Liver (tissue), 9 donors: Measurements from ENCODE around the gene CDH4. TPM values are rescaled to one million over a fixed set of nuclear protein-coding genes. Genes with fewer than 3 reads are reported as not detected.

ENCODE experiments used
- DNase-seq: peaks from one replicate; pipeline ENCODE4 v3.0.0-alpha.2; 2017; ENCODE audit warnings: low spot score
- H3K27ac ChIP-seq, 2 donors: one replicate each; pipeline ENCODE4 v1.7.0; 2013; ENCODE audit warnings: inconsistent platforms in 2 of 2, low read length in 2 of 2, control low read depth in 1 of 2, low read depth in 1 of 2, mild to moderate bottlenecking in 1 of 2
- H3K27me3 ChIP-seq, 4 donors: one replicate each; pipeline versions ENCODE4 v1.6.1 to v1.7.0; 2013; ENCODE audit warnings: low read length in 3 of 4, inconsistent platforms in 1 of 4, mild to moderate bottlenecking in 1 of 4, moderate library complexity in 1 of 4; ENCODE audit not compliant: control insufficient read depth in 4 of 4, insufficient read depth in 4 of 4
- H3K36me3 ChIP-seq, 4 donors: one replicate each; pipeline versions ENCODE4 v1.6.1 to v1.7.0; 2013; ENCODE audit warnings: low read length in 3 of 4, mild to moderate bottlenecking in 3 of 4, low read depth in 1 of 4, moderate library complexity in 1 of 4; ENCODE audit not compliant: control insufficient read depth in 4 of 4, insufficient read depth in 3 of 4
- H3K4me1 ChIP-seq, 4 donors: one replicate each; pipeline versions ENCODE4 v1.6.1 to v1.7.0; 2013; ENCODE audit warnings: low read length in 3 of 4, mild to moderate bottlenecking in 3 of 4, moderate library complexity in 1 of 4; ENCODE audit not compliant: control insufficient read depth in 4 of 4, insufficient read depth in 4 of 4
- H3K4me3 ChIP-seq, 3 donors: one replicate each; pipeline versions ENCODE4 v1.6.1 to v1.7.0; 2013; ENCODE audit warnings: low read length in 3 of 3, control low read depth in 1 of 3, low read depth in 1 of 3, mild to moderate bottlenecking in 1 of 3
- H3K9ac ChIP-seq, 2 donors: one replicate each; pipeline ENCODE4 v1.7.0; 2013; ENCODE audit warnings: low read length in 2 of 2, mild to moderate bottlenecking in 2 of 2, moderate library complexity in 2 of 2, control low read depth in 1 of 2, low read depth in 1 of 2
- H3K9me3 ChIP-seq, 4 donors: one replicate each; pipeline versions ENCODE4 v1.6.1 to v1.7.0; 2013; ENCODE audit warnings: low read length in 3 of 4; ENCODE audit not compliant: control insufficient read depth in 4 of 4
- CTCF ChIP-seq: fragments of 150-350 bp; IDR thresholded peaks from 2 replicates; pipeline ENCODE4 v1.5.1; 2017; ENCODE audit warnings: improper control_type of control experiment, low read depth, low read length; ENCODE audit not compliant: missing input control
- EGR1 ChIP-seq, 2 donors: IDR thresholded peaks; 2 replicates each; pipeline ENCODE4 v1.6.1; 2016 to 2018; ENCODE audit warnings: antibody characterized with exemption in 2 of 2, low read depth in 2 of 2
- FOXA1 ChIP-seq: IDR thresholded peaks from 2 replicates; pipeline ENCODE4 v1.6.1; 2016; ENCODE audit warnings: antibody characterized with exemption
- FOXA2 ChIP-seq: IDR thresholded peaks from 2 replicates; pipeline ENCODE4 v1.6.1; 2016; ENCODE audit warnings: antibody characterized with exemption
- HNF4G ChIP-seq: IDR thresholded peaks from 2 replicates; pipeline ENCODE4 v1.6.1; 2016; ENCODE audit warnings: antibody characterized with exemption
- MAX ChIP-seq: IDR thresholded peaks from 2 replicates; pipeline ENCODE4 v1.6.1; 2016; ENCODE audit warnings: antibody characterized with exemption
- NR2F2 ChIP-seq: IDR thresholded peaks from 2 replicates; pipeline ENCODE4 v1.6.1; 2016; ENCODE audit warnings: antibody characterized with exemption
- RAD21 ChIP-seq, 2 donors: IDR thresholded peaks; 2 replicates each; pipeline ENCODE4 v1.6.1; 2016; ENCODE audit warnings: antibody characterized with exemption in 2 of 2, mild to moderate bottlenecking in 2 of 2
- REST ChIP-seq: IDR thresholded peaks from 2 replicates; pipeline ENCODE4 v1.6.1; 2016; ENCODE audit warnings: antibody characterized with exemption, mild to moderate bottlenecking
- SP1 ChIP-seq: IDR thresholded peaks from 2 replicates; pipeline ENCODE4 v1.6.1; 2018; ENCODE audit warnings: antibody characterized with exemption, mild to moderate bottlenecking
- TAF1 ChIP-seq: conservative IDR thresholded peaks from 2 replicates; pipeline ENCODE4 v1.6.1; 2016; ENCODE audit warnings: antibody characterized with exemption, mild to moderate bottlenecking
- YY1 ChIP-seq: IDR thresholded peaks from 2 replicates; pipeline ENCODE4 v1.6.1; 2016; ENCODE audit warnings: antibody characterized with exemption, mild to moderate bottlenecking
- ZBTB33 ChIP-seq: IDR thresholded peaks from 2 replicates; pipeline ENCODE4 v1.6.1; 2016; ENCODE audit warnings: antibody characterized with exemption
- WGBS: extraction: QIAGEN DNeasy Blood & Tissue Kit; methylation state at CpG from one replicate; pipeline ENCODE4 v1.1.7; 2013; 5-methylcytosine and 5-hydroxymethylcytosine counted together
- polyA plus RNA-seq, 2 donors: library from polyadenylated mRNA; stranded (reverse) in 1 of 2; unstranded in 1 of 2; fragments of 200-250 nt in 1 of 2; fragments of >200 nt in 1 of 2; fragmentation: Nextera tagmentation in 1 of 2; extraction: Ambion mirVana in 1 of 2; gene quantifications; one replicate each; pipeline versions ENCODE4 v1.2.1 to v1.2.3, GENCODE V29; 2013 to 2015
- total RNA-seq, 2 donors: library from RNA; depleted of rRNA; stranded (reverse); fragments of >200 nt; gene quantifications; one replicate each; pipeline ENCODE4 v1.2.3, GENCODE V29; 2014
- donor health status: healthy.
- donor health status: healthy.
- donor health status: healthy.
- donor health status: healthy.
- donor health status: healthy.

The CDH4 gene
- total and polyA plus RNA-seq, 4 donors: 0.03 to 0.25 (median 0.19) TPM; not detected in 1

GRCh38 chr20:61767761-61768494, 515.9 kb downstream of the CDH4 start:
- peaks cover 0 to 11% (median 0%) of the 10 kb centered on the region in 4 donors for H3K27me3 ChIP-seq
- H3K4me3 ChIP-seq: no peak overlapping the region
- no peaks in the 10 kb centered on the region for H3K36me3 ChIP-seq
- H3K4me1 ChIP-seq: no peaks in the 10 kb centered on the region
- DNase-seq: no peak
- no peak overlapping the region for H3K9ac ChIP-seq
- 79% methylated on average over 14 of the region's 14 CpGs for WGBS
- no peaks in the 10 kb centered on the region for H3K9me3 ChIP-seq
- TF ChIP-seq YY1 (no peak), RAD21 (IDR thresholded peaks at IDR 0.05) (no peak), SP1 (no peak), FOXA1 (no peak), EGR1 (IDR thresholded peaks at IDR 0.05; ENCODE audit: low read depth in 2 of 2) (no peak), NR2F2 (no peak), MAX (no peak), TAF1 (no peak), ZBTB33 (no peak)
- no peak overlapping the region for H3K27ac ChIP-seq

- H3K27me3 ChIP-seq: peaks cover 0 to 8% (median 0%) of the 10 kb centered on the region in 4 donors
- no peak overlapping the region for H3K27ac ChIP-seq
- no peak overlapping the region for H3K9ac ChIP-seq
- H3K36me3 ChIP-seq: no peaks in the 10 kb centered on the region
- H3K4me1 ChIP-seq: no peaks in the 10 kb centered on the region
- TF ChIP-seq REST: no peak
- H3K9me3 ChIP-seq: no peaks in the 10 kb centered on the region
- WGBS: 70% methylated on average over 16 of the region's 16 CpGs
- H3K4me3 ChIP-seq: no peak overlapping the region
- DNase-seq: no peak
Measured at GRCh38 chr20:61768571-61769285, 516.7 kb downstream of the CDH4 start.

- no peak overlapping the region for H3K9ac ChIP-seq
- H3K4me1 ChIP-seq: no peaks in the 10 kb centered on the region
- H3K27ac ChIP-seq: no peak overlapping the region
- no peak overlapping the region for H3K4me3 ChIP-seq
- 88% methylated on average over 11 of the region's 11 CpGs for WGBS
- peaks cover 0 to 8% (median 0%) of the 10 kb centered on the region in 4 donors for H3K27me3 ChIP-seq
- no peaks in the 10 kb centered on the region for H3K9me3 ChIP-seq
- H3K36me3 ChIP-seq: no peaks in the 10 kb centered on the region
- DNase-seq: no peak
- TF ChIP-seq HNF4G (no peak), FOXA1 (no peak), EGR1 (IDR thresholded peaks at IDR 0.05; ENCODE audit: low read depth in 2 of 2) (no peak), NR2F2 (no peak), REST (no peak), FOXA2 (no peak), TAF1 (no peak), YY1 (no peak), CTCF (no peak)
Measured at GRCh38 chr20:61769286-61769832, 517.3 kb downstream of the CDH4 start.
